ENCODE results near the gene CASTOR1. TPM values are rescaled to one million over a fixed set of nuclear protein-coding genes. Genes with fewer than 3 reads are reported as not detected.

CASTOR1 gene
- total RNA-seq, 2 donors from 2014 or later, result 7.5 to 22.6 TPM

DNA sequence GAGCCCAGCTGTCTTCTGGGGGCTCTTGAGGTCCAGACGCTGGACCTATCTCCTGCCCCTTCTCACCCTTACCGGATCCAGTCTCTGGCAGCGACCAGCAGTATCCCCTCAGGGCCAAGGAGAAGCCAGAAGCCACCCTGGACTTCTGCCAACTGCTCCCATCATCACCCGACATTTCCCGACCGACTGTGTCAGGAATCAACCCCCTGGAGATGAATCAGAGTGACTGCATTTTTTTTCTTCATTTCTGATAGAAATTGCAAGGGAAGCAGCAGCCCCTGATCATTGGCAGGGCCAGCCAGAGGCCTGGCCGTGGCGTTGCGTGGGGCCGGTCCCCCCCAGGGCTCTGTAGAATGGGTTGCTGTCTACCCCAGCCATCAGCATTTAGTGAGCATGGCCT is 37.6 kb downstream of the CASTOR1 start:
- no peak overlapping the region for H3K27ac ChIP-seq
- no peaks in the 10 kb centered on the region for H3K36me3 ChIP-seq
- TF ChIP-seq, protein P1, sequence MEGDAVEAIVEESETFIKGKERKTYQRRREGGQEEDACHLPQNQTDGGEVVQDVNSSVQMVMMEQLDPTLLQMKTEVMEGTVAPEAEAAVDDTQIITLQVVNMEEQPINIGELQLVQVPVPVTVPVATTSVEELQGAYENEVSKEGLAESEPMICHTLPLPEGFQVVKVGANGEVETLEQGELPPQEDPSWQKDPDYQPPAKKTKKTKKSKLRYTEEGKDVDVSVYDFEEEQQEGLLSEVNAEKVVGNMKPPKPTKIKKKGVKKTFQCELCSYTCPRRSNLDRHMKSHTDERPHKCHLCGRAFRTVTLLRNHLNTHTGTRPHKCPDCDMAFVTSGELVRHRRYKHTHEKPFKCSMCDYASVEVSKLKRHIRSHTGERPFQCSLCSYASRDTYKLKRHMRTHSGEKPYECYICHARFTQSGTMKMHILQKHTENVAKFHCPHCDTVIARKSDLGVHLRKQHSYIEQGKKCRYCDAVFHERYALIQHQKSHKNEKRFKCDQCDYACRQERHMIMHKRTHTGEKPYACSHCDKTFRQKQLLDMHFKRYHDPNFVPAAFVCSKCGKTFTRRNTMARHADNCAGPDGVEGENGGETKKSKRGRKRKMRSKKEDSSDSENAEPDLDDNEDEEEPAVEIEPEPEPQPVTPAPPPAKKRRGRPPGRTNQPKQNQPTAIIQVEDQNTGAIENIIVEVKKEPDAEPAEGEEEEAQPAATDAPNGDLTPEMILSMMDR (IDR thresholded peaks at IDR 0.05), result no peak
- H3K4me1 ChIP-seq (ENCODE audit: control insufficient read depth in 1 of 2, low read depth in 2 of 2), result peaks cover 5 to 26% of the 10 kb centered on the region in 2 donors
- H3K4me3 ChIP-seq, result no peak overlapping the region
- H3K27me3 ChIP-seq (replicated peaks; ENCODE audit: insufficient read depth), result no peaks in the 10 kb centered on the region
- DNase-seq (ENCODE audit: low spot score), result no peak
- H3K9me3 ChIP-seq, result no peaks in the 10 kb centered on the region
- ATAC-seq (ENCODE audit: insufficient number of reproducible peaks, low FRiP score, low read depth), result no peak

DNA sequence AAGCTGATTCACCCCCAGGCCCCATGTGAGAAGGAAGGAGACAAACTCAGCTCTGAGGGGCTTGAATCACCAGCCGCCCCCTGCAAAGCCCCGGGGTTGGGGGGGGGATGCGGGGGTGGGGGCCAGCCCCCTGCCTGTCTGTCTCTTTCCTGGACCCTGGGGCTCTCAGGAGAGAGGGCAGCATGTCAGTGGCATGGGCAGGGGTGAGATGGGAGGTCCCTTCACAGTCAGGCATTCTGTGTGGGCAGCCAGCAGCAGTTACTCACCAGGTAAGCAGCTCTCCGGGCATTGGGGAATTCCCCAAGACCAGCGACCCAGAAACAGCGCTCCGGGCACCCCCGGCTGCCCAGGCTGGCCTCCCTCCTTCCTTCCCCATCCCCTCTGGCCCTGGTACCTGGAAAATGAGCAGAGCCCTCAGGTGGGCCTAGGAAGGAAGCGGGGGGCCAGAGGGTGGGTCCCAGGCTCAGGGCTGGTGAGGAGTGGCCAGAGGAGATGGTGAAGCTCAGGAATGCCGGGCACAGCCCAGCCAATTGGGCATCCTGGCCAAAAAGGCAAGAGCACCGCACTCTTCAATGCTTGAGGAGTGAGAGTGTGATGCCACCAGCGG is 38.5 kb downstream of the CASTOR1 start:
- H3K27me3 ChIP-seq (replicated peaks; ENCODE audit: insufficient read depth), result peaks cover 4% of the 10 kb centered on the region
- no peaks in the 10 kb centered on the region for H3K36me3 ChIP-seq
- no peaks in the 10 kb centered on the region for H3K9me3 ChIP-seq
- TF ChIP-seq, protein P1 (IDR thresholded peaks at IDR 0.05), result no peak
- H3K4me1 ChIP-seq (ENCODE audit: control insufficient read depth in 1 of 2, low read depth in 2 of 2), result peaks cover 7 to 28% of the 10 kb centered on the region in 2 donors
- DNase-seq (ENCODE audit: low spot score), result no peak
- no peak for ATAC-seq (ENCODE audit: insufficient number of reproducible peaks, low FRiP score, low read depth)
- no peak overlapping the region for H3K4me3 ChIP-seq
- no peak overlapping the region for H3K27ac ChIP-seq

DNA sequence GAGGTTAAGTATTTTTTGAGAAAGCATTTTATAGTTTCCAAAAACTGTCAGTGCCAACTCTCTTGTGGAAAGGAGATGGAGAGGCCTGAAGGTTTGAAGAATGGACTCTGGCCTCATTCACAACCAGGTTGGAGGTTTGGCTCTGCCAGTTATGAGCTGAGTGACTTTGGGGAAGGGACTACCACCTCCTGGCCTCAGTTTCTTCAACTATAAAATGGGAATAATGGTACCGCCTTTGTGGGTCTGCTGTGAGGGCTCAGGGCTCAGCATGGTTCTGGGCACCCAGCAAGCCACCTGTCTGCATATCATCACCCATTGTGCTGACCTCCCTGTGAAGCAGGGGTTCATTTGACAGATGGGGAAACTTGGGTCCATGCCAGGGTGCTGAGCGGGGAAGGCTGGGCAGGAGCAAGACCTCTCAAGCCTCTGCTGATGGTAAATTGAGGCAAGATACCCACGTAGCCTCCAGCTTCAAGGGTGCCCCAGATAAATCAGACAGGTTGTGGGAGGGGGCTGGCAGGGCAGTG is 39.2 kb downstream of the CASTOR1 start:
- Histone ChIP-seq H3K27ac (no peak overlapping the region), H3K4me3 (no peak overlapping the region), H3K4me1 (ENCODE audit: control insufficient read depth in 1 of 2, low read depth in 2 of 2) (peaks cover 6 to 31% of the 10 kb centered on the region in 2 donors), H3K36me3 (no peaks in the 10 kb centered on the region), H3K27me3 (replicated peaks; ENCODE audit: insufficient read depth) (peaks cover 8% of the 10 kb centered on the region), H3K9me3 (no peaks in the 10 kb centered on the region)
- DNase-seq (ENCODE audit: low spot score) (no peak), ATAC-seq (ENCODE audit: insufficient number of reproducible peaks, low FRiP score, low read depth) (no peak)
- TF ChIP-seq, protein P1 (IDR thresholded peaks at IDR 0.05), result no peak

DNA sequence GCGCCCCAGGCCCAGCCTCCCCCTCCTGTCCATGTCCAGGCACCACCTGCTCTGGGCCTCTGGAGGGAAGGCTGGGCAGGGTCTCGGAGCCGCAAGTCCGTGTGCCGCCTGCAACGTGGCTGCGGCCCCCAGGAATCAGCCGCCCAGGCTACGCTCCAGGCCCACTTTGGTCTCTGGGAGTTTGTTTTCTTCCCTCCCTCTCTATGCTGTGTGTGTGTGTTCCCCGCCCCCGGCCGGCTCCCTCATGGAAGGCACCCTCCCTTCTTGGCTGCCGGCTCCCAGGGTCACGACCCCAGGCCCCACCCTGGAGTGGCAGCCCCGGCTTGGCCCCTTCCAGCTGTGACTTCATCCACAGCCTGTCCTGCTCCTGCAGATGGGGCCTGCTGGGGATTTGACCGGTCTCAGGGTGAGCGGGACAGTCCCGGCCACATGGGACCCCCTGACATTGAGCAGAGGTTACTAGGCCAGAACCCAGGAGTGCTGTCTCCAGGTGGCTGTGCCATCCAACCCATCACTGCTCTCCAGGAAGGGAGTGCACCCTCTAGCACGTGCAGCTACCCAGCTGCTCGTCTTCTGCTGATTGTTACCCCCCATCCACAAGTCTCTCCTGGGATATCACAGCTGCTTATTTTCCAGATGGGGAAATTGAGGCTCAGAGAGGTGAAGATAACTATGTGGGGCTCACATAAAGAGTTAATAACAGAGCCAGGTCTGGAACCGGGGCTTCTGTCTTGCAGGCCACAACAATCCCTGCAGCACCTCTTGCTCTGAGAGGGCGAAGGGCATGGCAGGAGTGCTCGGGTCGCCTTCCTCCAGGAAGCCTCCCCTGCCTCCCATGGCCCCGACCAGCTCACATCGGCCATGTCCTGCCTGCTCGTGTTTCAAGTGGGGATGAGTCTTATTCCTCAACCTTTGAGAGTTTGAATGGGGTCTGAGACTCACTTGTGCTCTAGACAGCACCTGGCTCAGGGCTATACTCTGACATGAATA is 40.0 kb downstream of the CASTOR1 start:
- Histone ChIP-seq H3K27ac (no peak overlapping the region), H3K4me3 (no peak overlapping the region), H3K27me3 (replicated peaks; ENCODE audit: insufficient read depth) (peaks cover 8% of the 10 kb centered on the region), H3K9me3 (no peaks in the 10 kb centered on the region), H3K36me3 (no peaks in the 10 kb centered on the region), H3K4me1 (ENCODE audit: control insufficient read depth in 1 of 2, low read depth in 2 of 2) (peaks cover 6 to 31% of the 10 kb centered on the region in 2 donors)
- TF ChIP-seq, protein P1 (IDR thresholded peaks at IDR 0.05), result no peak
- ATAC-seq (ENCODE audit: insufficient number of reproducible peaks, low FRiP score, low read depth) (no peak), DNase-seq (ENCODE audit: low spot score) (no peak)

GRCh38 chr22:30248484-30248883 is 40.8 kb downstream of the CASTOR1 start:
- no peak for ATAC-seq (ENCODE audit: insufficient number of reproducible peaks, low FRiP score, low read depth)
- Histone ChIP-seq H3K4me1 (ENCODE audit: control insufficient read depth in 1 of 2, low read depth in 2 of 2) (peaks cover 6 to 27% of the 10 kb centered on the region in 2 donors), H3K36me3 (no peaks in the 10 kb centered on the region), H3K27me3 (replicated peaks; ENCODE audit: insufficient read depth) (peaks cover 8% of the 10 kb centered on the region), H3K9me3 (no peaks in the 10 kb centered on the region), H3K4me3 (no peak overlapping the region), H3K27ac (no peak overlapping the region)
- DNase-seq (ENCODE audit: low spot score), result no peak
- TF ChIP-seq, protein P1 (IDR thresholded peaks at IDR 0.05), result no peak
